HUES6 (cell line): ENCODE measurements around the gene ATG3.
"Not testable (repeated sequence)": the region's sequence is repeated elsewhere in the genome, so short reads cannot be mapped to it uniquely, and the experiment has no call there.

ENCODE experiments used
- H3K27ac ChIP-seq: 2 replicates; pipeline ENCODE4 v1.7.0; 2013; ENCODE audit warnings: low read depth, mild to moderate bottlenecking, low read length, inconsistent platforms
- H3K27me3 ChIP-seq: 2 replicates; pipeline ENCODE4 v1.6.1; 2013; ENCODE audit warnings: low read length; ENCODE audit not compliant: control insufficient read depth, insufficient read depth
- H3K36me3 ChIP-seq: 2 replicates; pipeline ENCODE4 v1.6.1; 2013; ENCODE audit warnings: low read length; ENCODE audit not compliant: control insufficient read depth, insufficient read depth
- H3K4me1 ChIP-seq: 2 replicates; pipeline ENCODE4 v1.6.1; 2013; ENCODE audit warnings: low read length; ENCODE audit not compliant: control insufficient read depth, insufficient read depth
- H3K4me3 ChIP-seq: 2 replicates; pipeline ENCODE4 v1.5.1; 2013; ENCODE audit warnings: low read depth, low read length
- H3K9ac ChIP-seq: one replicate; pipeline ENCODE4 v1.6.1; 2013; ENCODE audit warnings: mild to moderate bottlenecking, low read length
- H3K9me3 ChIP-seq: 2 replicates; pipeline ENCODE4 v1.6.1; 2013; ENCODE audit warnings: low read depth, low read length; ENCODE audit not compliant: control insufficient read depth, insufficient read depth

ATG3 gene

DNA sequence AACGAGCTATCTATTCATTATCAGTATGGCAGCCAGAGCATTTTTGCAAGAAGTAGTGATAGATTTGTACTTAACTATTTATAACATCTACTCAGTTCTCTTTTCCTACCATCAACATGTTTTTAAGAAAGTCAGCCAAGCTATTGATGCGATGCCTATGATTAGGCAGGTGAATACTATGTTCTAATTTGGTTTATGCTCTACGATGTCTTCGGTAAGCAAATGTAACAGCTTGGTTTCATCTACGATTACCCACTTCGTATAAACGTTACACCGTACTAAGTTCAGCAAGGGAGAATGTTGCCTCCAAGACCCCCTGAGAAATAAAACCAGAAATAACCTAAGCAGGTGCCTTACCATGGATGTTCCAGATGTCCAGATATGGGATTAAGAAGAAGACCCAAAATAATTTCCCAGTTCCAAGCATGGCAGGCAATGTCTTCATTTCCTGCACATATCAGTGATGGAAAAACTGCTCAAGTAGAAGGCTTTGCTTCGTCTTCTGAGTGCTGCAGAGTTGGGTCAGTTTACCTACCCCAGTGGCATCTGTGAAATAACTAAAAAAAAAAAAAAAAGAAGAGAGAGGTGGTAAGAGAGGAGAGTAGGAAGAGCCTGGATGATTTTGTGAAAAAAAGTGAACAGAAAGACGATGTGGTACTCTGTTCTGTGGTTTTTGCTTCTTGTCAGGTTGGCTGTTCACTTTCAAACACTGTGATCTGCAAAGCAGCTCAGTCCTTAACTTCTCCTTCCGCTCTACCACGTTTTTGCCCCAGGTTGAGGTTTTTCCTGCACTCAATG is 62.6 kb downstream of the ATG3 start, which contains the start of gene BTLA:
TSS of gene BTLA (minus strand) at position 559 of the 798 bp plus-strand sequence. CDS start at position 445, 114 bp downstream.
- Histone ChIP-seq H3K9ac (no peak within 1 kb of the TSS), H3K27ac (no peak within 1 kb of the TSS), H3K4me1 (no peaks in the 10 kb centered on the region)

DNA sequence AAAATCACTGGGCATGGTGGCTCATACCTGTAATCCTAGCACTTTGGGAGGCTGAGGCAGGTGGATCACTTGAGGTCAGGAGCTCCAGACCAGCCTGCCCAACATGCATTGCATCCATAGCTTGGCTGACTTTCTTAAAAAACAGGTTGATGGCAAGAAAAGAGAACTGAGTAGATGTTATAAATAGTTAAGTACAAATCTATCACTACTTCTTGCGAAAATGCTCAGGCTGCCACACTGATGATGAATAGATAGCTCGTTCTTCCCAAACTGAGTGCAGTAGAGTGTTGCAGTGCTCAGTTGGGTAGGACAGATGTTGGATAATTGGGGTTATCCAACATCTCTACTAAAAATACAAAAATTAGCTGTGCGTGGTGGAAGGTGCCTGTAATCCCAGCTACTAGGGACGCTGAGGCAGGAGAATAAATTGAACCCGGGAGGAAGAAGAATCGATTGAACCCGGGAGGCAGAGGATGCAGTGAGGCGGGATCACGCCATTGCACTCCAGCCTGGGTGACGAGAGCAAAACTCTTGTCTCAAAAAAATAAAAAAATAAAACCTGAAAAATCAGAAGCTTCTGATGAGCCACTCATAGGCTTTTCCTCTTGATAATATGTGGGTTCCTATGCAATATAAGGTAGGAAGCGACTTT is 63.7 kb downstream of the ATG3 start:
- H3K9ac ChIP-seq = no peak overlapping the region
- no peak overlapping the region for H3K27ac ChIP-seq
- H3K36me3 ChIP-seq = no peaks in the 10 kb centered on the region
- H3K4me3 ChIP-seq = no peak overlapping the region
- H3K27me3 ChIP-seq = no peaks in the 10 kb centered on the region
- no peaks in the 10 kb centered on the region for H3K9me3 ChIP-seq
- no peaks in the 10 kb centered on the region for H3K4me1 ChIP-seq

More for the DNA sequence above, 62.6 kb downstream of the ATG3 start, which contains the start of gene BTLA:
- Histone ChIP-seq H3K36me3 (no peaks in the 10 kb centered on the region), H3K27me3 (no peaks in the 10 kb centered on the region), H3K4me3 (no peak within 1 kb of the TSS), H3K9me3 (no peaks in the 10 kb centered on the region)

DNA sequence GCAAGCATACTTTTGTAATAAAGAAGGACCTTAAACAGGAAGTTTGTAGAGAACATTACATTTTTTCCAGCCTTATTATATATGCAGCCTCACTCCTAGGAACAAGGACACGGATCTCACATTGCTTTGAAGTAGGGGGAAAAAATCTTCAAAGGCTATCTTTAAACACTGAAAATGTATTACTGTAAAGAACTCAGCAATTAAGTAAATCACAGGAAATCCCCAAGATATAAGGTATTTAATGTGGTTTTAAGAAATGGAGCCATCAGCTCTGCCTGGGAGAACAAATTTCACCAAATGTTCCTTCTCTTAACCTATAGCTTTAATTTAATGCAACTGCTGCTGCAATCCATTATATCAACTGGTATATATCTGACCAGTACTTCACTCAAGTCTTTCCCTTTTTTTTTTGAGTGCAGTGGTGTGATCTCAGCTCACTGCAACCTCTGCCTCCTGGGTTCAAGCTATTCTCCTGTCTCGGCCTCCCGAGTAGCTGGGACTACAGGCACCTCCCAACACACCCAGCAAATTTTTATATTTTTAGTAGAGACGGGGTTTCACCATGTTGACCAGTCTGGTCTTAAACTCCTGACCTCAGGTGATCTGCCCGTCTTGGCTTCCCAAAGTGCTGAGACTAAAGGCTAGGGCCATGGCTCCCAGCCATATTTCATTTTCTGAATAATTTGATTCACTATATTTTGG is 65.2 kb downstream of the ATG3 start:
- Histone ChIP-seq H3K27ac (no peak overlapping the region), H3K27me3 (no peaks in the 10 kb centered on the region), H3K4me3 (no peak overlapping the region)

DNA sequence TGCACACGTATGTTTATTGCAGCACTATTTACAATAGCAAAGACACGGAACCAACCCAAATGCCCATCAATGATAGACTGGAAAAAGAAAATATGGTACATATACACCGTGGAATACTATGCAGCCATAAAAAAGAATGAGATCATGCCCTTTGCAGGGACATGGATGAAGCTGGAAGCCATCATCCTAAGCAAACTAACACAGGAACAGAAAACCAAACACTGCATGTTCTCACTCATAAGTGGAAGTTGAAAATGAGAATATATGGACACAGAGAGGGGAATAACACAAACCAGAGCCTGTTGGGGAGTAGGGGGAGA is 67.4 kb downstream of the ATG3 start:
- H3K36me3 ChIP-seq, H3K4me3 ChIP-seq, H3K27ac ChIP-seq, H3K4me1 ChIP-seq, H3K9ac ChIP-seq, H3K27me3 ChIP-seq, H3K9me3 ChIP-seq: not testable (repeated sequence)

More for the DNA sequence above, 65.2 kb downstream of the ATG3 start:
- no peaks in the 10 kb centered on the region for H3K9me3 ChIP-seq
- no peaks in the 10 kb centered on the region for H3K36me3 ChIP-seq
- no peaks in the 10 kb centered on the region for H3K4me1 ChIP-seq
- H3K9ac ChIP-seq = no peak overlapping the region

DNA sequence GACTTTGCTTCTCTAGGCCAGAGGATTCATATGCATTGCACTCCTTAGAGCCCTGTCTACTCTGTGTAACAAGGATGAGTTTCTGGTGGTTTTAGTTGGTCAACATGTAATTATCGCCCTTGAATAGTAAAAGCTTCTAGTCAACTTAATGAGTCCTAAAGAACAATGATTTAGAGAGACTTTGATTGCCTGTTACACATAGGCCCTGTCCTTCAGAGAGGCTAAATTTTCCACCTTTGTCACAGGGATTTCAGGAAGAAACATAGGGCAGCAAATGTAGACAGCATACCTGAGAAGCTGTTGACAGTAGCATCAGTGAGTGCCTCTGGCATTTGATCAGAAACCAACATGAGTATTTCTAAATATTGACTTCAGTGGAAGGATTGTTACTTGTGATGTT is 69.6 kb downstream of the ATG3 start:
- Histone ChIP-seq H3K9ac (no peak overlapping the region), H3K36me3 (no peaks in the 10 kb centered on the region), H3K4me1 (no peaks in the 10 kb centered on the region), H3K9me3 (no peaks in the 10 kb centered on the region), H3K4me3 (no peak overlapping the region), H3K27ac (no peak overlapping the region), H3K27me3 (no peaks in the 10 kb centered on the region)

DNA sequence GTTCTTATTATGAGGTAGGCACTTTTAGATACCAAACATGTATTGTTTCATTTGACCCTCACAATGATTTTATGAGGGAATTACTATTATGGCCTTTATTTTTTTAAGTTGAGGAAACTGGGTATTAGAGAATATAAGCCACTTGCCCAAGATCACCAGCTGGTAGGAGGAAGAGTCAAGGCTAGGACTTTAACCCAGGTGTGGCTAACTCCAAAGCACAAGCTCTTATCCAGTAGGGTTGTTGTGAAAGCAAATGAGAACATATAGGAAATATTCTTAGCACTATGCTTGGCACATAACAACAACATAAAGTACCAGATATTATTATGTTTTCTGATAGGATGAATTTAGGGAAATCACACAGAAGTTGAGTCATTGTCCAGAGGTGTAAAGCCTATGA is 70.4 kb downstream of the ATG3 start:
- Histone ChIP-seq H3K9me3 (no peaks in the 10 kb centered on the region), H3K9ac (no peak overlapping the region), H3K27ac (no peak overlapping the region), H3K4me1 (no peaks in the 10 kb centered on the region), H3K36me3 (no peaks in the 10 kb centered on the region), H3K4me3 (no peak overlapping the region), H3K27me3 (no peaks in the 10 kb centered on the region)

DNA sequence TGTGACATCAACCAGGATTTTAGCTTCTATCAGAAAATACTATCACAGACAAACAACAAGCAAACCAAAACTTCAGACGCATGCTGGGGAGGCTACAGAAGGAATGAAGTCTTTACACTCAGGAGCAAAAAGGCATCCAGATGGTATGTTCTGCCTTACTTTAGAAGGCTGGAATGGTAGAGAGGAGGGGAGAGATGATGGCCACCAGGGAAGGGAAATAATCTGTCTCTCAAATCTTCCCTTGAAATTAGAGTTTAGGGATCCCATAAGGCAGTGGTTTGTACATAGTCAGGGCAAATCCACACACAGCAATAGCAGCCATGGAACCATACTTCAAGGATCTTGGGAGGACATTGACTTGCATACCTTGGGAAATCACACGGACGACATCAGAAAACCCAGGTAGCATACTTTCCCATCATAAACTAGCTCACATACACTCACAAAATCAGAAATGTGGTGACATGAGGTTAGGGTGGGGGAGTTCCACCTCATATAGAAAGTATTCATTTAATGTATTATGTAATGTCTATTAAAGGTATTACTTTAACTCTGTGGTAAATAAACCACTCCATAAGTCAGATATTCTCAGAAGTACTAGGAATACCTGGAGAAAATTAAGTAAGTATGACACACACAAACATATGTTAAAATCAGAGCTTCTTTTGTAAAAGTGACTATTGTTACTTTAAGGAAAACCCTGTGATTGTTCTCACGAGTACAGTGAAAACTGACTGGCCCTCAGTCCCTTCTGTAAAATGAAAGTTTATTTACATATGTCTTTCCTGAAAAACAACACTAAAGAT is 71.9 kb downstream of the ATG3 start:
- H3K36me3 ChIP-seq = no peaks in the 10 kb centered on the region
- no peaks in the 10 kb centered on the region for H3K9me3 ChIP-seq
- H3K9ac ChIP-seq = no peak overlapping the region
- no peak overlapping the region for H3K27ac ChIP-seq
- no peaks in the 10 kb centered on the region for H3K27me3 ChIP-seq
- H3K4me3 ChIP-seq = no peak overlapping the region
- H3K4me1 ChIP-seq = no peaks in the 10 kb centered on the region

DNA sequence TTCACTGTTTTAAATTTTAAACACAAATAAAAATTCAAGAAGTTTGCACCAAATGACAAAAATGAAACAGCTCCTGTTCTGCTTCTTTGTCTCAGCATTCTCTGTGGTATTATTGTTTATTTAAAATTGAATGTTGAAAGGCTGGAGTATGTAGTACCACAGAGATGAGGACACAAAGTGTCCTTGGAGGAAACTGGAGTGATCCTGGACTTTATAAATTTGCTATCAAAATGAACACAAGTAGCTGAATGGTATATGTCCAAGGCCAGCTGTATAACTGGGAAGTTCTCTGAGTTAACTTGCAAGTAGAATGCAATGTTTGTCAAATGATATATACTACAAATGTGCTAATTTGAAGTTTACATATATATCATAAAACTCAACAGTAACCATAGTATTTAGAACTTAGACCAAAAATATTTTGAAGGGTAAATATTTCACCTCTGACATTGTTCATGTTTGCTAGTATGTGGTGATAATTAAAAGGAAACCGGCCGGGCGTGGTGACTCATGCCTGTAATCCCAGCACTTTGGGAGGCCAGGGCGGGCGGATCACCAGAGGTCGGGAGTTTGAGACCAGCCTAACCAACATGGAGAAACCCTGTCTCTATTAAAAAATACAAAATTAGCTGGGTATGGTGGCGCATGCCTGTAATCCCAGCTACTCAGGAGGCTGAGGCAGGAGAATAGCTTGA is 74.8 kb downstream of the ATG3 start:
- no peak overlapping the region for H3K9ac ChIP-seq
- no peak overlapping the region for H3K4me3 ChIP-seq
- no peak overlapping the region for H3K27ac ChIP-seq
- no peaks in the 10 kb centered on the region for H3K27me3 ChIP-seq
- no peaks in the 10 kb centered on the region for H3K9me3 ChIP-seq
- no peaks in the 10 kb centered on the region for H3K36me3 ChIP-seq
- H3K4me1 ChIP-seq = no peaks in the 10 kb centered on the region; the same call in 1 of the 2 replicates

DNA sequence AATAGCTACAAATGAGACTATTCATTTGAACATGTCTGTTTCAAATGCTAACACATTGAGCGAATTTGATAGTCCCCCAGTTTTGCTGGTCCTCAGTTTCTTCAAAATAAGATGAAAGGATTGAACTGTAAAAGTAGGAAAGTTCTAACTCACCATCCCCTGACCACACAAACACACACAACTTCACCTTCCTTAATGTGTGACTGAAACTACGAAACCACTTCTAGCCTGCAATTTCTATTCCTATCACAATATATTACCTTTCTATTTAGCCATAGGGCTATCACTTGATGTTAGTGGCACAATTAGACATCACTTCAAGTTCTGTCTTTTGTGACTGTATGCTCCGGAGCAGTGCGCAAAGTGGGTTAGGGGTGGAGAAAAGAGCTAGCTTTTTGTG is 77.4 kb downstream of the ATG3 start:
- Histone ChIP-seq H3K27me3 (no peaks in the 10 kb centered on the region), H3K9ac (no peak overlapping the region), H3K9me3 (no peaks in the 10 kb centered on the region), H3K4me1 (peaks cover 13% of the 10 kb centered on the region), H3K4me3 (no peak overlapping the region), H3K36me3 (no peaks in the 10 kb centered on the region), H3K27ac (no peak overlapping the region)

DNA sequence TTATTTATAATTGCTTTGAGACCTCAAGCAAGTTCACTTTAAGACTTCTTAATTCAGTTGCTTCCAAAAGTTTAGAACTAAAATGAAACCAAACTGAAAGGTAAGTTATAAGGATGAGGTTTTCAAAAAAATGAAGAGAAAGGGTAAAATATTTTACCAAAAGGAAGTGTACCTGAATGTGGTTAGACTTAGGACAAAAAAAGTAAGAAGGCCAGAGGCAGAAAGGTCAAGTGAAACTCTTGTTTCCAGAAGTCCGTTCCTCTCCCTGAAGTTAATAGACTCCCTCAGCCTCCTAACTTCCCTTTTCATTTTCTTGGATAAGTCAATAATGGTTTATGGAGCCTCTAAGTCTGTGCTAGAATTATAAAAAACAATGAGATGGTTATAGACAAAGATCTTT is 79.1 kb downstream of the ATG3 start:
- H3K4me1 ChIP-seq = peaks cover 13% of the 10 kb centered on the region
- no peaks in the 10 kb centered on the region for H3K36me3 ChIP-seq
- no peaks in the 10 kb centered on the region for H3K9me3 ChIP-seq
- no peak overlapping the region for H3K27ac ChIP-seq
- no peak overlapping the region for H3K9ac ChIP-seq
- H3K27me3 ChIP-seq = no peaks in the 10 kb centered on the region
- no peak overlapping the region for H3K4me3 ChIP-seq
